Nephron (organoid): Measurements from ENCODE around the gene TADA2A.

Source experiments
- H3K27ac Mint-ChIP-seq, 3 experiments: 2 replicates each; pipeline ENCODE4 v1.8.0; 2020; ENCODE audit warnings: mixed read lengths in 3 of 3, mild to moderate bottlenecking in 2 of 3, moderate library complexity in 1 of 3
- H3K27me3 Mint-ChIP-seq: 2 replicates; pipeline ENCODE4 v1.8.0; 2021; ENCODE audit warnings: low read depth, mild to moderate bottlenecking, moderate library complexity, mixed read lengths
- H3K36me3 Mint-ChIP-seq: 2 replicates; pipeline ENCODE4 v1.8.0; 2020; ENCODE audit warnings: low read depth, mixed read lengths
- H3K4me1 Mint-ChIP-seq: 2 replicates; pipeline ENCODE4 v1.8.0; 2020; ENCODE audit warnings: mixed read lengths
- H3K4me3 Mint-ChIP-seq, 3 experiments: 2 replicates each; pipeline ENCODE4 v1.8.0; 2020; ENCODE audit warnings: mild to moderate bottlenecking in 3 of 3, mixed read lengths in 3 of 3, moderate library complexity in 2 of 3
- H3K9me3 Mint-ChIP-seq: 2 replicates; pipeline ENCODE4 v1.8.0; 2020; ENCODE audit warnings: mixed read lengths
- CTCF ChIP-seq, 3 experiments: fragments of 200-600 bp; sonication (generic); IDR thresholded peaks; one replicate each; pipeline ENCODE4 v1.5.0; 2021; ENCODE audit warnings: antibody characterized with exemption in 3 of 3; ENCODE audit not compliant: unreplicated experiment in 3 of 3

TADA2A gene

GRCh38 chr17:37422971-37423625 is 16.4 kb downstream of the TADA2A start:
- H3K9me3 Mint-ChIP-seq = no peaks in the 10 kb centered on the region
- H3K36me3 Mint-ChIP-seq = peaks cover 41% of the 10 kb centered on the region
- H3K27ac Mint-ChIP-seq = no peak overlapping the region
- no peaks in the 10 kb centered on the region for H3K27me3 Mint-ChIP-seq
- no peaks in the 10 kb centered on the region for H3K4me1 Mint-ChIP-seq
- H3K4me3 Mint-ChIP-seq = no peak overlapping the region
- TF ChIP-seq CTCF (IDR thresholded peaks at IDR 0.05; ENCODE audit: unreplicated experiment in 3 of 3) = no peak

GRCh38 chr17:37425268-37425667 is 18.6 kb downstream of the TADA2A start:
- Mint-ChIP-seq H3K36me3 (peaks cover 44% of the 10 kb centered on the region), H3K27ac (no peak overlapping the region), H3K9me3 (no peaks in the 10 kb centered on the region), H3K27me3 (no peaks in the 10 kb centered on the region), H3K4me1 (no peaks in the 10 kb centered on the region), H3K4me3 (no peak overlapping the region)
- no peak for TF ChIP-seq CTCF (IDR thresholded peaks at IDR 0.05; ENCODE audit: unreplicated experiment in 3 of 3)

- no peaks in the 10 kb centered on the region for H3K4me1 Mint-ChIP-seq
- H3K4me3 Mint-ChIP-seq = no peak overlapping the region
- H3K27ac Mint-ChIP-seq = no peak overlapping the region
- TF ChIP-seq CTCF (IDR thresholded peaks at IDR 0.05; ENCODE audit: unreplicated experiment in 3 of 3) = no peak
- no peaks in the 10 kb centered on the region for H3K9me3 Mint-ChIP-seq
- H3K27me3 Mint-ChIP-seq = no peaks in the 10 kb centered on the region
- peaks cover 47% of the 10 kb centered on the region for H3K36me3 Mint-ChIP-seq
Observed at GRCh38 chr17:37429039-37429438, 22.4 kb downstream of the TADA2A start.

GRCh38 chr17:37429453-37429852 is 22.8 kb downstream of the TADA2A start:
- Mint-ChIP-seq H3K36me3 (peaks cover 51% of the 10 kb centered on the region), H3K4me1 (no peaks in the 10 kb centered on the region), H3K27ac (no peak overlapping the region), H3K4me3 (no peak overlapping the region), H3K27me3 (no peaks in the 10 kb centered on the region), H3K9me3 (no peaks in the 10 kb centered on the region)
- TF ChIP-seq CTCF (IDR thresholded peaks at IDR 0.05; ENCODE audit: unreplicated experiment in 3 of 3) = no peak

- Mint-ChIP-seq H3K27me3 (no peaks in the 10 kb centered on the region), H3K4me1 (no peaks in the 10 kb centered on the region), H3K4me3 (no peak overlapping the region), H3K9me3 (no peaks in the 10 kb centered on the region), H3K27ac (no peak overlapping the region), H3K36me3 (peaks cover 47% of the 10 kb centered on the region)
- no peak for TF ChIP-seq CTCF (IDR thresholded peaks at IDR 0.05; ENCODE audit: unreplicated experiment in 3 of 3)
Observed at GRCh38 chr17:37430051-37430627, 23.5 kb downstream of the TADA2A start.

GRCh38 chr17:37432671-37433070 is 26.0 kb downstream of the TADA2A start:
- Mint-ChIP-seq H3K27me3 (no peaks in the 10 kb centered on the region), H3K36me3 (peaks cover 46% of the 10 kb centered on the region), H3K4me1 (no peaks in the 10 kb centered on the region), H3K4me3 (no peak overlapping the region), H3K27ac (no peak overlapping the region), H3K9me3 (no peaks in the 10 kb centered on the region)
- no peak for TF ChIP-seq CTCF (IDR thresholded peaks at IDR 0.05; ENCODE audit: unreplicated experiment in 3 of 3)
